DOHH2 (cell line): ENCODE data around the gene AMD1.

Source experiments
- H3F3A ChIP-seq: fragments of 200-600 bp; sonication (generic), shearing (Covaris generic); 2 replicates; pipeline ENCODE4 v1.6.0; 2016; ENCODE audit warnings: antibody characterized with exemption, mild to moderate bottlenecking; ENCODE audit not compliant: control insufficient read depth, insufficient read depth
- H3K27ac ChIP-seq: fragments of 200-600 bp; sonication (generic); 2 replicates; pipeline ENCODE4 v1.5.1; 2014; ENCODE audit warnings: low read depth, mild to moderate bottlenecking, low read length, moderate library complexity
- H3K27me3 ChIP-seq: fragments of 200-600 bp; sonication (generic); 2 replicates; pipeline ENCODE4 v1.6.1; 2014; ENCODE audit warnings: mild to moderate bottlenecking, low read length, mixed read lengths; ENCODE audit not compliant: control insufficient read depth
- H3K36me3 ChIP-seq: fragments of 200-600 bp; sonication (generic); 2 replicates; pipeline ENCODE4 v1.6.1; 2014; ENCODE audit warnings: mild to moderate bottlenecking, low read length, moderate library complexity, mixed read lengths; ENCODE audit not compliant: control insufficient read depth
- H3K4me1 ChIP-seq: fragments of 200-600 bp; sonication (generic); 2 replicates; pipeline ENCODE4 v1.6.1; 2014; ENCODE audit warnings: mild to moderate bottlenecking, low read length, mixed read lengths; ENCODE audit not compliant: control insufficient read depth
- H3K4me2 ChIP-seq: fragments of 200-600 bp; sonication (generic); 2 replicates; pipeline ENCODE4 v1.6.0; 2014; ENCODE audit warnings: mild to moderate bottlenecking, low read length, moderate library complexity
- H3K4me3 ChIP-seq: fragments of 200-600 bp; sonication (generic); 2 replicates; pipeline ENCODE4 v1.5.1; 2014; ENCODE audit warnings: mild to moderate bottlenecking, low read length, mixed read lengths
- H3K79me2 ChIP-seq: fragments of 200-600 bp; sonication (generic); 2 replicates; pipeline ENCODE4 v1.6.1; 2014; ENCODE audit warnings: mild to moderate bottlenecking, low read length, mixed read lengths; ENCODE audit not compliant: control insufficient read depth
- H3K9me2 ChIP-seq: fragments of 200-600 bp; sonication (generic); replicated peaks from 2 replicates; pipeline ENCODE4 v1.6.1; 2014; ENCODE audit warnings: mild to moderate bottlenecking, low read length, mixed read lengths; ENCODE audit not compliant: control insufficient read depth
- H3K9me3 ChIP-seq: fragments of 200-600 bp; sonication (generic); 2 replicates; pipeline ENCODE4 v1.6.1; 2014; ENCODE audit warnings: antibody characterized with exemption, low read length, mixed read lengths; ENCODE audit not compliant: control insufficient read depth, insufficient read depth
- H4K20me1 ChIP-seq: fragments of 200-600 bp; sonication (generic); 2 replicates; pipeline ENCODE4 v1.6.0; 2014; ENCODE audit warnings: low read depth, mild to moderate bottlenecking, antibody characterized with exemption, low read length, moderate library complexity; ENCODE audit not compliant: control insufficient read depth, insufficient read depth
- EZH2phosphoT487 ChIP-seq: fragments of 200-600 bp; sonication (generic); IDR thresholded peaks from 2 replicates; pipeline ENCODE4 v1.6.1; 2017; ENCODE audit warnings: borderline replicate concordance, mild to moderate bottlenecking, antibody characterized with exemption, low read length, moderate library complexity, mixed read lengths
- TF ChIP-seq, protein P1 (sequence below): fragments of 200-600 bp; sonication (generic); IDR thresholded peaks from one replicate; pipeline ENCODE4 v1.5.1; 2014; ENCODE audit warnings: antibody characterized with exemption, mild to moderate bottlenecking, low read depth, low read length; ENCODE audit not compliant: poor library complexity, severe bottlenecking

The AMD1 gene

DNA sequence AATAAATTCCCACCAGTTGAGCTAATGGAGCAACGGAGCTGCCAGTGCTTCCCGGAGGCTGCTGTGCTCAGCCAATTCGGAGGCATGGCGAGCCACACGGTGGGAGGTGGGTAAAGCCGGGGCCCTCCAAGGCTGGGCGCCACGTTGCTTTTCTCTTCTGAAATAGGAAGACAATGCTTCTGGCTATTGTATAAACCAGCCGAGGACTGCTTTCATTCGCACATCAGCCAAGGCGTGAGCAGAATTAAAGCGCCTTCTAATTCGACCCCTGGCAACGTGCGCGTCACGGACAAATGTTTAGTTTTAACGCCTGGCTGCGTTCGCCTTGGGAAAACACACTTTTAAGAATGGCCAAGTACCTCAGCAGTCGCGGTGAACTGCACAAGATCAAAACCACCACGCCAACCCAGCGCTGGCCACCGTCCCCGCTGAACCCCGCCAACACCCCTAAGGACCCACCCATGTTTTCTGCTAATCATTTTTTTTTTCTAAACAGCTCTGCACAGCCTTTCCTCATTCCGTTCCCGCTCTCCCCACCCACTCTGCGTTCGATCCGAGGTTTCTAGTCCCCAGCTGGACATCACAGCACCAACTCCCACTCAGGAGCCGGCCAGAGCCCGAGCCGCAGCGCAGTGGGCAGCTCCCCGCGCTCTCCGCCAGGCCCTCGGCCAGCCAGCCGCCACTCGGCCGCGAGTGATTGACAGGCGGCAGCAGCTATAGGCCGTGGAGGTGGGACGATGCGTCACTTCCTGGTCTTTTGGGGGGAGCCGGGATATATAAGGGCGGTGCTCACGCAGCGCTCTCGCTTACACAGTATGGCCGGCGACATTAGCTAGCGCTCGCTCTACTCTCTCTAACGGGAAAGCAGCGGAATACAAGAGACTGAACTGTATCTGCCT is at the start of gene AMD1:
TSS of gene AMD1 (plus strand) at position 805 of the 899 bp plus-strand sequence. CDS start 321 bp downstream, outside the sequence.
- peak within 1 kb of the TSS; percentile 94 for H3K4me3 ChIP-seq
- 0 out of 2 replicates have a peak, but pooled peaks cover 3% of the 10 kb centered on the region for H3F3A ChIP-seq
- peaks cover 27% of the 10 kb centered on the region for H4K20me1 ChIP-seq
- H3K9me2 ChIP-seq, result no peaks in the 10 kb centered on the region
- H3K4me2 ChIP-seq, result peak within 1 kb of the TSS; percentile 89
- H3K27ac ChIP-seq, result peak within 1 kb of the TSS; percentile 67
- H3K36me3 ChIP-seq, result peaks cover 43% of the 10 kb centered on the region
- H3K27me3 ChIP-seq, result no peaks in the 10 kb centered on the region
- H3K79me2 ChIP-seq, result peaks cover 61% of the 10 kb centered on the region
- H3K4me1 ChIP-seq, result peaks cover 47% of the 10 kb centered on the region
- no peak for TF ChIP-seq EZH2phosphoT487
- TF ChIP-seq, protein P1, sequence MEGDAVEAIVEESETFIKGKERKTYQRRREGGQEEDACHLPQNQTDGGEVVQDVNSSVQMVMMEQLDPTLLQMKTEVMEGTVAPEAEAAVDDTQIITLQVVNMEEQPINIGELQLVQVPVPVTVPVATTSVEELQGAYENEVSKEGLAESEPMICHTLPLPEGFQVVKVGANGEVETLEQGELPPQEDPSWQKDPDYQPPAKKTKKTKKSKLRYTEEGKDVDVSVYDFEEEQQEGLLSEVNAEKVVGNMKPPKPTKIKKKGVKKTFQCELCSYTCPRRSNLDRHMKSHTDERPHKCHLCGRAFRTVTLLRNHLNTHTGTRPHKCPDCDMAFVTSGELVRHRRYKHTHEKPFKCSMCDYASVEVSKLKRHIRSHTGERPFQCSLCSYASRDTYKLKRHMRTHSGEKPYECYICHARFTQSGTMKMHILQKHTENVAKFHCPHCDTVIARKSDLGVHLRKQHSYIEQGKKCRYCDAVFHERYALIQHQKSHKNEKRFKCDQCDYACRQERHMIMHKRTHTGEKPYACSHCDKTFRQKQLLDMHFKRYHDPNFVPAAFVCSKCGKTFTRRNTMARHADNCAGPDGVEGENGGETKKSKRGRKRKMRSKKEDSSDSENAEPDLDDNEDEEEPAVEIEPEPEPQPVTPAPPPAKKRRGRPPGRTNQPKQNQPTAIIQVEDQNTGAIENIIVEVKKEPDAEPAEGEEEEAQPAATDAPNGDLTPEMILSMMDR, result no peak
- H3K9me3 ChIP-seq, result no peaks in the 10 kb centered on the region

DNA sequence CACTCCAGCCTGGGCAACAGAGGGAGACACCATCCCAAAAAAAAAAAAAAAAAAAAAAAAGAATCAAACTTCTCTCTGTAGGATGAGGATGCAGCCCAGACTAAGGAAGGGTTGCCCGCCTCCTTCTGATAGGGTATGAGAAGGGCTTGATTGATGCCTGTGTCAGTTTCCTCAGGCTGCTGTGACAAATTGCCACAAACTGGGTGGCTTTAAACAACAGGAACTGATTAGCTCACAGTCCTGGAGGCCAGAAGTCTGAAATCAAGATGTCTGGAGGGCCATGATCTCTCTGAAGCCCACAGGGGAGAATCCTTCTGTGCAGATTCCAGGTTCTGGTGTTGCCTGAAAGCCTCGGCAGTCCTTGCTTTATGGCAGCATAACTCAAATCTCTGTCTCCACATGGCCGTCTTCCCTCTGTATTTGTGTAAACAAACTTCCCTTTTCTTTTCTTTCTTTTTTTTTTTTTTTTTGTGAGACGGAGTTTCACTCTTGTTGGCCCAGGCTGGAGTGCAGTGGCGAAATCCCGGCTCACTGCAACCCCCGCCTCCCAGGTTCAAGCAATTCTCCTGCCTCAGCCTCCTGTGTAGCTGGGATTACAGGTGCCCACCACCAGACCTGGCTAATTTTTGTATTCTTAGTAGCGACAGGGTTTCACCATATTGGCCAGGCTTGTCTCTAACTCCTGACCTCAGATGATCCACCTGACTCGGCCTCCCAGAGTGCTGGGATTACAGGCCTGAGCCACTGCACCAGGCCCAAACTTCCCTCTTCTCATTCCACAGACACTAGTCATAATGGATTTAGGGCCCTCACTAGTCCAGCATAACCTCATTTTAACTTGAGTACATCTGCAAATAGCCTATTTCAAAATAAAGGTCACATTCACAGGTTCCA is 48.1 kb upstream of the AMD1 start:
- no peaks in the 10 kb centered on the region for H3F3A ChIP-seq
- H3K4me2 ChIP-seq, result no peak overlapping the region
- H3K9me3 ChIP-seq, result no peaks in the 10 kb centered on the region
- no peaks in the 10 kb centered on the region for H3K79me2 ChIP-seq
- H4K20me1 ChIP-seq, result no peaks in the 10 kb centered on the region
- TF ChIP-seq, protein P1, result no peak
- no peak for TF ChIP-seq EZH2phosphoT487
- H3K9me2 ChIP-seq, result no peaks in the 10 kb centered on the region
- no peak overlapping the region for H3K27ac ChIP-seq
- no peaks in the 10 kb centered on the region; the same call in 1 of the 2 replicates for H3K27me3 ChIP-seq
- H3K36me3 ChIP-seq, result no peaks in the 10 kb centered on the region
- H3K4me3 ChIP-seq, result no peak overlapping the region
- peaks cover 4% of the 10 kb centered on the region; the same call in 1 of the 2 replicates for H3K4me1 ChIP-seq

DNA sequence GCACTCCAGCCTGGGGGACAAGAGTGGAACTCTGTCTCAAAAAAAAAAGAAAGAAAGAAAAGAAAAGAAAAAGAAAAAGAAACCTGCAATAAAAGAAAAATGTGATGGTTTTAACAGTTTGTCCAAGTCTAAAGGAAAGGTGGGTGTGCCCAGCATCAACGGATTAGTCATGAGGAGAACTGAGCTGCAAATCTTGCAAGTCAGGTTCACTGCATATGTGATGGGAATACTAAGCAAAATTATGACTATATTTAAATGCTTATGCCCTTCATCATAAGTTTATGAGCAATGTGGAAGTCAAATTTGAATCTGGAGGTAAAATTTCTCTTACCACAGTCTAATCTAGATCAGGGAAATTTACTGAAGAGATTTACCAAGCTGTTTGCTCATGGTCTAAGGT is 46.2 kb upstream of the AMD1 start:
- Histone ChIP-seq H3K4me1 (peaks cover 4% of the 10 kb centered on the region; the same call in 1 of the 2 replicates), H3K9me3 (no peaks in the 10 kb centered on the region), H3K27ac (no peak overlapping the region), H3K36me3 (no peaks in the 10 kb centered on the region), H3F3A (no peaks in the 10 kb centered on the region), H3K4me3 (no peak overlapping the region), H4K20me1 (no peaks in the 10 kb centered on the region), H3K9me2 (no peaks in the 10 kb centered on the region), H3K4me2 (no peak overlapping the region), H3K79me2 (no peaks in the 10 kb centered on the region), H3K27me3 (no peaks in the 10 kb centered on the region; the same call in 1 of the 2 replicates)
- no peak for TF ChIP-seq EZH2phosphoT487
- TF ChIP-seq, protein P1, result no peak
